ENCODE measurements around the gene BANK1.

BANK1 gene

DNA sequence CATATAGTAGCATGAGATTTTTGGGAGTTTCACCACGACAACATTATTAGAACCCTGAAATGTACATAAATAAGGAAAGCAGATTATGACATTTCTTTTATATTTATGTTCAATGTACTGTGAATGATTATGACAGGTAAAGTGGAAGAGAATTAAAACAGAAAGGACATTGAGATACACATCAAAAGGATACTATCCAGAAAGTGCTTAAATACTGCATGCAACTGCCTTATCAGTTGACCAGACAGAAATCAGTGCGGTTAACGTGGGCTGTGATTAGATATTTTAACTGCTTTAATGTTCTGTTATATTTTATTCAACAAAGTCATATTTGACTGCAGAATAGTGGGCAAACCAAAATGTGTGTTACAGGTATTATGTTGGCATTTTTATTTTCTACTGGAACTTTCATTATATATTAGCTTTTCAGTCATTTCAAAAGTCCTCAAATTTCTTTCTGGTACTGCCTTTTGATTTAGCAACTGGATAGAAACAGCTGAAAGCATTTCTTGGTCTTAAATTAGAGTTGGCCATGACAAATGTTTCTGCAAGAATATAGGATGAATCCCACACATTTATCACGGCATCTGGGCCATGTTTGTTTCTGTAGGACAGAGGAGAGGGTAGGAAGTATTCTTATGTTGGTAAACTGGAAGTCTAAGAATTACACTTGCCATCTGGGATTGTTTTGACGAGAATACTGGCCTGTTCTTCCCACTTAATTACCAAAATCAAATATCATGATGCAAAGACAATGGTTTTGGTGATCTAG lies 299.5 kb downstream of the BANK1 start:
- no peak for DNase-seq (ENCODE audit: low read depth)
- H3K4me3 ChIP-seq (ENCODE audit: low read depth, low read length) = no peak overlapping the region
- TF ChIP-seq, protein P1, sequence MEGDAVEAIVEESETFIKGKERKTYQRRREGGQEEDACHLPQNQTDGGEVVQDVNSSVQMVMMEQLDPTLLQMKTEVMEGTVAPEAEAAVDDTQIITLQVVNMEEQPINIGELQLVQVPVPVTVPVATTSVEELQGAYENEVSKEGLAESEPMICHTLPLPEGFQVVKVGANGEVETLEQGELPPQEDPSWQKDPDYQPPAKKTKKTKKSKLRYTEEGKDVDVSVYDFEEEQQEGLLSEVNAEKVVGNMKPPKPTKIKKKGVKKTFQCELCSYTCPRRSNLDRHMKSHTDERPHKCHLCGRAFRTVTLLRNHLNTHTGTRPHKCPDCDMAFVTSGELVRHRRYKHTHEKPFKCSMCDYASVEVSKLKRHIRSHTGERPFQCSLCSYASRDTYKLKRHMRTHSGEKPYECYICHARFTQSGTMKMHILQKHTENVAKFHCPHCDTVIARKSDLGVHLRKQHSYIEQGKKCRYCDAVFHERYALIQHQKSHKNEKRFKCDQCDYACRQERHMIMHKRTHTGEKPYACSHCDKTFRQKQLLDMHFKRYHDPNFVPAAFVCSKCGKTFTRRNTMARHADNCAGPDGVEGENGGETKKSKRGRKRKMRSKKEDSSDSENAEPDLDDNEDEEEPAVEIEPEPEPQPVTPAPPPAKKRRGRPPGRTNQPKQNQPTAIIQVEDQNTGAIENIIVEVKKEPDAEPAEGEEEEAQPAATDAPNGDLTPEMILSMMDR (IDR thresholded peaks at IDR 0.05; ENCODE audit: low read depth, low read length, missing control alignments) = no peak

DNA sequence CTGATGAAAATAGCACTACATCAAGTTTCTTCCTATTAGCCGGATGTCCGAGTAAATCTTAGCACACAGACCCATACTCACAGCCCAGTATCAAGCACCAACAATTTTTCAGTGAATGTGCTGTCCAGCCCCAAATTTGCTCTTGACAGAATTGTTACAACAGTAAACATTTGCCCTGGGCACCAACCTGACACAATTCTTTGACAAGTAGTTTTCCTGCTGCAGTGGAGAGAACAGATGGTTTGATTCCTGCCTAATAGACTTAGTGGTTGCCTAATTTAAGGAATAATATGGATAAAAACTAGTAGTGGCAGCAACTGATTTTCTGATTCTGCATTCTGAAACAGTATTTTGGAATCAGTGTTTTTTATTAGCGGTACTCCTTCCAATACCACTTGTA lies 301.1 kb downstream of the BANK1 start:
- H3K4me3 ChIP-seq (ENCODE audit: low read depth, low read length) = no peak overlapping the region
- no peak for DNase-seq (ENCODE audit: low read depth)
- TF ChIP-seq, protein P1 (IDR thresholded peaks at IDR 0.05; ENCODE audit: low read depth, low read length, missing control alignments) = no peak

DNA sequence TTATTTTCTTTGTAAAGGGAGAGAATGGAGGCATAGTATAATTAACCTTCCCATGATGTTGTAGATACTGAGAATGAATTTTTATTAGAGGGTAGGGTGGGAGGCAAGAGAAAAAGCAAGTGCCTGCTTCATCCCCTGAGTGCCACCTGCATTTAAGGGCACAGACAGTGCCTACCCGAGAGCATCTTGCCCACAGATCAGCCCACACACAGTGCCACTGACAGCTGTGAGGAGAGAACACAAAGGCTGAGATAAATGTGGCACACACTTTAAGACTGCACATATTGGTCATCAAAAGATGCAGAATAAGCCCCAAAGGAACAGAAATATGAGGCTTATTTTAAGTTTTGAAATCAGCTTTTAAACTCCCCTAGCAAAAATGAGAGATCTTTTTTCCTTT lies 304.0 kb downstream of the BANK1 start:
- no peak overlapping the region for H3K4me3 ChIP-seq (ENCODE audit: low read depth, low read length)
- no peak for DNase-seq (ENCODE audit: low read depth)
- TF ChIP-seq, protein P1 (IDR thresholded peaks at IDR 0.05; ENCODE audit: low read depth, low read length, missing control alignments) = no peak

DNA sequence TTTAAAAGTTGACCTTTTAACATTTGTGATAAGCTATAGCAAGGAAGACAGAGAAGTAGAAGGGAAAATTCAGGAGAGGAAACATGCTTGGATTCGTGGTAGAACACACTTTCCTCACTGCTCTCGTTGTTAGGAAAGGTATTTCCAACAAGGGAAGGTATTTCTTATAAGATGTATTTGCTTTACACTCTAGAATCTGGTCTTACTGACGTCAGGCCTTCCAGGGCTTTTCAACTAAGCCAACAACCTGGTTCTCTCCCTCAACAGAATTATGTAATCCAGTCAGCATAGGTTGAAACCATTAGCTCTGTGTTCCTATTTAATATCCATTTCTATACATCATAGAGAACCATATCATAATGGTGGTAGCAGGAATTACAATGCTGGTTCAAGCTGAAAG lies 312.8 kb downstream of the BANK1 start:
- no peak for DNase-seq (ENCODE audit: low read depth)
- TF ChIP-seq, protein P1 (IDR thresholded peaks at IDR 0.05; ENCODE audit: low read depth, low read length, missing control alignments) = no peak

DNA sequence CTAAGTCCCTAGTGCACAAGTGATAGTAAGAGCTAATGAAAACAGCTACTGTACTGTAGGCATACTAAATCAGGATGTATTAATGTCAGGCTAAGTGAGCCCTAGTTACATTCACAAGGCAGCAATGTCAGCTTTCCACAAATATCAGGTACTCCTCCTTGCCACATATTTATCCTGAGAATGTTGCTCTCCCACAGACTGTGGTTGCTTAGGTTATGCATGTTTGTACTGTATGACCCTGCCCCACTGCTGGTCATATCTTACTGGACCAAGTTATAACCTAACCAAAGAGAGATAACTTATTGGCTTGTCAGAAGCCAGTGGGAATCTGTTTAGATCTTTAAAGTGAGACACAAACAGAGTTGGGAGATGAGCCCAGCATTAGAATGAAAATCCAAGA lies 313.7 kb downstream of the BANK1 start:
- DNase-seq (ENCODE audit: low read depth) = no peak
- H3K4me3 ChIP-seq (ENCODE audit: low read depth, low read length) = no peak overlapping the region
- TF ChIP-seq, protein P1 (IDR thresholded peaks at IDR 0.05; ENCODE audit: low read depth, low read length, missing control alignments) = no peak

More for the DNA sequence above, 312.8 kb downstream of the BANK1 start:
- no peak overlapping the region for H3K4me3 ChIP-seq (ENCODE audit: low read depth, low read length)

DNA sequence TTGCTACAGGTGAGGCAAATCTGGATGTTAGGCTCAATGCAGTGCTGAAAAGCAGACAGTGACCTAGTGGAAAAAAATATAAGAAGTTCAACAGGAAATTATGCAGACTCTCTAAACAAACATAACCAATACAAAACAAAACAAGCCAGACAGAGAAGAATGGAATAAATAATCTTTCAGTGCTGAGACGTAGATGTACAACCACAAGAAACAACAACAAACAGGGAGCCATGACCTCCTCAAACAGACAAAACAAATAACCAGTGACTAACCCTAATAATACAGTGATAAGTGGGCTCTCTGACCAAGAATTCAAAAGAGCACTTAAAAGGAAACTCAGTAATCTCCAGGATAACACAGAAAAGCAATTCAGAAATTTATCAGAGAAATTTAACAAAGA lies 315.5 kb downstream of the BANK1 start:
- DNase-seq (ENCODE audit: low read depth) = no peak
- H3K4me3 ChIP-seq (ENCODE audit: low read depth, low read length) = no peak overlapping the region
- TF ChIP-seq, protein P1 (IDR thresholded peaks at IDR 0.05; ENCODE audit: low read depth, low read length, missing control alignments) = no peak

DNA sequence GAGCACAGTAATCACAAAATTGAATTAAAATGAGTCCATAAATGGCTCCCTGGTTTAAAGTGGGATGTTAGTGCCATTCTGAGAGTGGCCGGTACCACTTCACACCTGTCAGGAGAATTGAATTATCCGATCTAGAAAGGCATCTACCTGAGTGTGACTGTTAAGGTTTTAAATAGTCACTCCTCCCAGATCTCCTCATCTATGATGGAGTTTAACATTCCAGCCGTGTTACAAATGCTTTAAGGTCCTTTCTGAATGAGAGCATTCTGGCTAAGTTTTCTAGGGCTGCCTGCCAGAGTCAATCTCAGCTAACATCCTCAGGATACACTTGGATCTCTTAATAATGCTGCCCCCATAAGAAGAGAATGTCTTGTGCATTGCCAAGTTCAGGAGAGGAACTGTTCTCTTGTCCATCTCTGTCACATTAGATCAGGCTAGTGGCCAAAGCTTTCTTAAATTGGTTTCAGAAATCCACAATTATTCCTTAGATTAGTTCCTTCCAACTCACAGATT lies 323.6 kb downstream of the BANK1 start:
- DNase-seq (ENCODE audit: low read depth) = no peak
- no peak overlapping the region for H3K4me3 ChIP-seq (ENCODE audit: low read depth, low read length)
- TF ChIP-seq, protein P1 (IDR thresholded peaks at IDR 0.05; ENCODE audit: low read depth, low read length, missing control alignments) = no peak
